HepG2 (cell line): ENCODE measurements around the gene SMIM36. TPM values are rescaled to one million over a fixed set of nuclear protein-coding genes. Genes with fewer than 3 reads are reported as not detected.

ENCODE experiments used
- ELF3 ChIP-seq: IDR thresholded peaks from 2 replicates; pipeline ENCODE4 v1.6.1; 2016; ENCODE audit warnings: missing genetic modification reagents, missing compliant biosample characterization
- GTF2F1 ChIP-seq: fragments of 150-350 bp; IDR thresholded peaks from 2 replicates; pipeline ENCODE4 v1.6.1; 2014; ENCODE audit warnings: low read length
- HMG20A ChIP-seq: IDR thresholded peaks from 2 replicates; pipeline ENCODE4 v1.6.1; 2016; ENCODE audit warnings: borderline replicate concordance
- MAZ ChIP-seq, 2 experiments: sonication (generic) in 1 of 2; formaldehyde crosslinking in 1 of 2; IDR thresholded peaks; 2 replicates each; pipeline versions ENCODE4 v1.5.0 to v1.6.1; 2012 to 2020; ENCODE audit warnings: low read depth in 2 of 2, mild to moderate bottlenecking in 2 of 2, borderline replicate concordance in 1 of 2, improper control_type of control experiment in 1 of 2, low read length in 1 of 2, missing genetic modification reagents in 1 of 2, moderate library complexity in 1 of 2
- MED1 ChIP-seq: sonication (generic); formaldehyde crosslinking; IDR thresholded peaks from 2 replicates; pipeline ENCODE4 v1.4.0; 2020; ENCODE audit warnings: missing genetic modification reagents
- MIER3 ChIP-seq: IDR thresholded peaks from 2 replicates; pipeline ENCODE4 v1.6.1; 2016; ENCODE audit warnings: missing compliant biosample characterization, borderline replicate concordance
- PHF21A ChIP-seq: sonication (generic); formaldehyde crosslinking; IDR thresholded peaks from 2 replicates; pipeline ENCODE4 v1.5.0; 2020; ENCODE audit warnings: mild to moderate bottlenecking, missing genetic modification reagents
- POGZ ChIP-seq: sonication (generic); formaldehyde crosslinking; IDR thresholded peaks from 2 replicates; pipeline ENCODE4 v1.4.0; 2020; ENCODE audit warnings: mild to moderate bottlenecking, missing genetic modification reagents
- RXRA ChIP-seq: sonication (generic); formaldehyde crosslinking; IDR thresholded peaks from 2 replicates; pipeline ENCODE4 v1.5.1; 2020; ENCODE audit warnings: missing genetic modification reagents
- SP1 ChIP-seq, 2 experiments: fragments of 450-650 bp in 1 of 2; sonication (generic) in 1 of 2; formaldehyde crosslinking in 1 of 2; IDR thresholded peaks; 2 replicates each; pipeline versions ENCODE4 v1.4.0 to v1.6.1; 2016 to 2020; ENCODE audit warnings: missing genetic modification reagents in 1 of 2
- THYN1 ChIP-seq: sonication (generic); formaldehyde crosslinking; IDR thresholded peaks from 2 replicates; pipeline ENCODE4 v1.8.1; 2023; ENCODE audit warnings: low read depth, mild to moderate bottlenecking, moderate library complexity, missing genetic modification reagents, borderline replicate concordance
- ZBTB7A ChIP-seq: sonication (generic); formaldehyde crosslinking; IDR thresholded peaks from 2 replicates; pipeline ENCODE4 v1.8.0; 2022; ENCODE audit warnings: mild to moderate bottlenecking, missing genetic modification reagents
- ZBTB7B ChIP-seq: sonication (generic); formaldehyde crosslinking; IDR thresholded peaks from 2 replicates; pipeline ENCODE4 v1.4.0; 2020; ENCODE audit warnings: missing genetic modification reagents
- ZNF230 ChIP-seq: sonication (generic); formaldehyde crosslinking; IDR thresholded peaks from 2 replicates; pipeline ENCODE4 v1.4.0; 2020; ENCODE audit warnings: mild to moderate bottlenecking, missing genetic modification reagents
- ZNF44 ChIP-seq: sonication (generic); formaldehyde crosslinking; IDR thresholded peaks from 2 replicates; pipeline ENCODE4 v1.5.1; 2020; ENCODE audit warnings: mild to moderate bottlenecking, missing genetic modification reagents
- ZNF576 ChIP-seq: sonication (generic); formaldehyde crosslinking; IDR thresholded peaks from 2 replicates; pipeline ENCODE4 v1.4.0; 2020; ENCODE audit warnings: mild to moderate bottlenecking, missing genetic modification reagents
- ZNF639 ChIP-seq: conservative IDR thresholded peaks from 2 replicates; pipeline ENCODE4 v1.6.1; 2018; ENCODE audit warnings: missing genetic modification reagents
- ZNF761 ChIP-seq: sonication (generic); formaldehyde crosslinking; conservative IDR thresholded peaks from 2 replicates; pipeline ENCODE4 v1.4.0; 2020; ENCODE audit warnings: mild to moderate bottlenecking, missing genetic modification reagents
- ZSCAN29 ChIP-seq: sonication (generic); formaldehyde crosslinking; conservative IDR thresholded peaks from 2 replicates; pipeline ENCODE4 v1.4.0; 2020; ENCODE audit warnings: mild to moderate bottlenecking, missing genetic modification reagents
- polyA plus RNA-seq, 8 experiments: library from polyadenylated mRNA; depleted of rRNA in 3 of 8; stranded (reverse) in 7 of 8; unstranded in 1 of 8; fragments of >200 nt; fragmentation: Illumina TruSeq in 4 of 8; extraction: Trizol in 4 of 8; gene quantifications; 2 replicates each; pipeline versions ENCODE4 v1.2.1 to v1.2.3, GENCODE V29; 2011 to 2016; ENCODE audit warnings: low read depth in 4 of 8, missing spikeins in 1 of 8, mixed read lengths in 1 of 8; ENCODE audit not compliant: insufficient read depth in 1 of 8
- total RNA-seq, 5 experiments: library from RNA; depleted of rRNA; stranded (reverse); fragments of >200 nt; fragmentation: Illumina TruSeq; extraction: Trizol; gene quantifications; 2 replicates each; pipeline ENCODE4 v1.2.3, GENCODE V29; 2016; ENCODE audit warnings: low read depth in 1 of 5
- TF ChIP-seq, protein P1 (sequence below): sonication (generic); formaldehyde crosslinking; IDR thresholded peaks from 2 replicates; pipeline ENCODE4 v1.4.0; 2020; ENCODE audit warnings: missing genetic modification reagents, mild to moderate bottlenecking, borderline replicate concordance
- TF ChIP-seq, protein P2 (sequence below): sonication (generic); formaldehyde crosslinking; IDR thresholded peaks from 2 replicates; pipeline ENCODE4 v1.5.0; 2020; ENCODE audit warnings: mild to moderate bottlenecking, missing genetic modification reagents, borderline replicate concordance

The SMIM36 gene
- total and polyA plus RNA-seq, 2 of the 13 experiments (the other 11 are each of a cell fraction or from before 2014, with no cell fraction given): not detected

DNA sequence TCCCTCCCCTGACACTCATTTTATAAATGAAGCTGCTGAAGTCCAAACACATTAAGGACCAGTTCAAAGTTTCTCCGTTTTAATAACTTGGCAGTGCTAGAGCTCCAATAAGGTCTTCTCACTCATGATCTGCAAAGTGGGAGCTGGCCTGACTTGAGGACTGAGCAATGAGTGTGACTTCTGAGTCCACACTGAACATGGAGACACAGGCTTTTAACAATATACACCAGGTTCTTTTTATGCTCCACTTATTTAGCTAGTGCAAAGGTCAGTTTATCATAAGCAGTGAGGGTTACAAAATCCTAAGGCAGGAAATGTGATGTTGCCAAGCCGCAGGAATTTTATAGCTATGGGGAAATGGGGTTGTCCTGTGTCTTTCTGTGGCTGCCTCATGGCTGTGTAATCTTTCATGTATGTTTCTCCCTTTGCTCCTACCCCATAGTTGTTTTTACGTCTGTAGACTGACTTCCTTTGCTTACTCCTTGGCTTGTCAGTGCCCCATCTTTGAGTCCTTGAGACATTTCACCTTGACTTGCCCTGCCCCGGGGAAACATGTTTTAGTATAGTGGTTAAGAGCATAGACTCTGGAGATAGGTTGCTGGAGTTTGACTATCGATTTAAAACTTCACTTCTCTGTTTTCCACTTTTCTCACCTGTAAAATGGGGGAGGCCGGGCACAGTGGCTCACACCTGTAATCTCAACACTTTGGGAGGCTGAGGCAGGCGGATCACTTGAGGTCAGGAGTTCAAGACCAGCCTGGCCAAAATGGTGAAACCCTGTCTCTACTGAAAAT is 77.4 kb downstream of the SMIM36 start (continued):
- TF ChIP-seq SP1 (IDR thresholded peaks at IDR 0.05) (no peak), SP1 (CRISPR knock-in tag; IDR thresholded peaks at IDR 0.05) (0 out of 2 replicates have a peak, but pooled peaks have one; percentile 10), ZNF44 (CRISPR knock-in tag) (no peak), MED1 (peak; percentile 95), ZSCAN29 (CRISPR knock-in tag) (0 out of 2 replicates have a peak, but pooled peaks have one; percentile 68), HMG20A (CRISPR knock-in tag) (peak; percentile 80), ZNF230 (CRISPR knock-in tag) (no peak), ZBTB7B (CRISPR knock-in tag) (peak; percentile 44; the same call in 1 of the 2 replicates), GTF2F1 (0 out of 2 replicates have a peak, but pooled peaks have one; percentile 43), PHF21A (CRISPR knock-in tag) (peak; percentile 86), ZNF761 (CRISPR knock-in tag) (0 out of 2 replicates have a peak, but pooled peaks have one; percentile 28), POGZ (CRISPR knock-in tag) (peak; percentile 36; the same call in 1 of the 2 replicates), ELF3 (CRISPR knock-in tag) (peak; percentile 97), ZNF576 (CRISPR knock-in tag) (no peak), RXRA (CRISPR knock-in tag) (no peak; the same call in 1 of the 2 replicates), MIER3 (CRISPR knock-in tag) (0 out of 2 replicates have a peak, but pooled peaks have one; percentile 32), ZBTB7A (0 out of 2 replicates have a peak, but pooled peaks have one; percentile 10), THYN1 (0 out of 2 replicates have a peak, but pooled peaks have one; percentile 8), MAZ (IDR thresholded peaks at IDR 0.05; ENCODE audit: borderline replicate concordance, low read depth, low read length) (no peak), MAZ (CRISPR knock-in tag; IDR thresholded peaks at IDR 0.05; ENCODE audit: low read depth) (0 out of 2 replicates have a peak, but pooled peaks have one; percentile 34), ZNF639 (CRISPR knock-in tag) (no peak)
- TF ChIP-seq, protein P1, sequence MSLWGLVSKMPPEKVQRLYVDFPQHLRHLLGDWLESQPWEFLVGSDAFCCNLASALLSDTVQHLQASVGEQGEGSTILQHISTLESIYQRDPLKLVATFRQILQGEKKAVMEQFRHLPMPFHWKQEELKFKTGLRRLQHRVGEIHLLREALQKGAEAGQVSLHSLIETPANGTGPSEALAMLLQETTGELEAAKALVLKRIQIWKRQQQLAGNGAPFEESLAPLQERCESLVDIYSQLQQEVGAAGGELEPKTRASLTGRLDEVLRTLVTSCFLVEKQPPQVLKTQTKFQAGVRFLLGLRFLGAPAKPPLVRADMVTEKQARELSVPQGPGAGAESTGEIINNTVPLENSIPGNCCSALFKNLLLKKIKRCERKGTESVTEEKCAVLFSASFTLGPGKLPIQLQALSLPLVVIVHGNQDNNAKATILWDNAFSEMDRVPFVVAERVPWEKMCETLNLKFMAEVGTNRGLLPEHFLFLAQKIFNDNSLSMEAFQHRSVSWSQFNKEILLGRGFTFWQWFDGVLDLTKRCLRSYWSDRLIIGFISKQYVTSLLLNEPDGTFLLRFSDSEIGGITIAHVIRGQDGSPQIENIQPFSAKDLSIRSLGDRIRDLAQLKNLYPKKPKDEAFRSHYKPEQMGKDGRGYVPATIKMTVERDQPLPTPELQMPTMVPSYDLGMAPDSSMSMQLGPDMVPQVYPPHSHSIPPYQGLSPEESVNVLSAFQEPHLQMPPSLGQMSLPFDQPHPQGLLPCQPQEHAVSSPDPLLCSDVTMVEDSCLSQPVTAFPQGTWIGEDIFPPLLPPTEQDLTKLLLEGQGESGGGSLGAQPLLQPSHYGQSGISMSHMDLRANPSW (CRISPR knock-in tag): peak; percentile 17; the same call in 1 of the 2 replicates
- TF ChIP-seq, protein P2, sequence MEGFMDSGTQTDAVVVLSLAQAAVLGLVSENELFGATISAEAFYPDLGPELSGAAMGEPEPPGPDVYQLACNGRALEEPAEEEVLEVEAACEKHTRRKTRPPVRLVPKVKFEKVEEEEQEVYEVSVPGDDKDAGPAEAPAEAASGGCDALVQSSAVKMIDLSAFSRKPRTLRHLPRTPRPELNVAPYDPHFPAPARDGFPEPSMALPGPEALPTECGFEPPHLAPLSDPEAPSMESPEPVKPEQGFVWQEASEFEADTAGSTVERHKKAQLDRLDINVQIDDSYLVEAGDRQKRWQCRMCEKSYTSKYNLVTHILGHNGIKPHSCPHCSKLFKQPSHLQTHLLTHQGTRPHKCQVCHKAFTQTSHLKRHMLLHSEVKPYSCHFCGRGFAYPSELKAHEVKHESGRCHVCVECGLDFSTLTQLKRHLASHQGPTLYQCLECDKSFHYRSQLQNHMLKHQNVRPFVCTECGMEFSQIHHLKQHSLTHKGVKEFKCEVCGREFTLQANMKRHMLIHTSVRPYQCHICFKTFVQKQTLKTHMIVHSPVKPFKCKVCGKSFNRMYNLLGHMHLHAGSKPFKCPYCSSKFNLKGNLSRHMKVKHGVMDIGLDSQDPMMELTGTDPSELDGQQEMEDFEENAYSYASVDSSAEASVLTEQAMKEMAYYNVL (CRISPR knock-in tag): peak; percentile 34; the same call in 1 of the 2 replicates
